ENCODE measurements around the gene RNU1-2.
A peak's percentile ranks its signal among the peaks of the same experiment; 100 is the strongest.
"Not testable (repeated sequence)": the region's sequence is repeated elsewhere in the genome, so short reads cannot be mapped to it uniquely, and the experiment has no call there.

The RNU1-2 gene

DNA sequence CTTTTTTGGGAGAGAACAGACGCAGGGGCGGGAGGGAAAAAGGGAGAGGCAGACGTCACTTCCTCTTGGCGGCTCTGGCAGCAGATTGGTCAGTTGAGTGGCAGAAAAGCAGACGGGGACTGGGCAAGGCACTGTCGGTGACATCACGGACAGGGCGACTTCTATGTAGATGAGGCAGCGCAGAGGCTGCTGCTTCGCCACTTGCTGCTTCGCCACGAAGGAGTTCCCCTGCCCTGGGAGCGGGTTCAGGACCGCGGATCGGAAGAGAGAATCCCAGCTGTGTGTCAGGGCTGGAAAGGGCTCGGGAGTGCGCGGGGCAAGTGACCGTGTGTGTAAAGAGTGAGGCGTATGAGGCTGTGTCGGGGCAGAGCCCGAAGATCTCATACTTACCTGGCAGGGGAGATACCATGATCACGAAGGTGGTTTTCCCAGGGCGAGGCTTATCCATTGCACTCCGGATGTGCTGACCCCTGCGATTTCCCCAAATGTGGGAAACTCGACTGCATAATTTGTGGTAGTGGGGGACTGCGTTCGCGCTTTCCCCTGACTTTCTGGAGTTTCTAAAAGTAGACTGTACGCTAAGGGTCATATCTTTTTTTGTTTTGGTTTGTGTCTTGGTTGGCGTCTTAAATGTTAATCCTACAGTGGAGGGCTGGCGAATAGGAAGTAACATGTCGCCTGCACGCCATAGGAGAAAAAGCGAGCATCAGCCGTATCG, at the start of gene RNU1-2:
RNU1-2 (plus strand) TSS at position 383 of the 718 bp plus-strand sequence.
- peak; percentile 80 to 96 for DNase-seq

GRCh38 chr1:16856201-16856600, 39.6 kb upstream of the RNU1-2 start:
- DNase-seq, result not testable (repeated sequence)

GRCh38 chr1:16859167-16860041, 36.4 kb upstream of the RNU1-2 start:
- not testable (repeated sequence) for DNase-seq

DNA sequence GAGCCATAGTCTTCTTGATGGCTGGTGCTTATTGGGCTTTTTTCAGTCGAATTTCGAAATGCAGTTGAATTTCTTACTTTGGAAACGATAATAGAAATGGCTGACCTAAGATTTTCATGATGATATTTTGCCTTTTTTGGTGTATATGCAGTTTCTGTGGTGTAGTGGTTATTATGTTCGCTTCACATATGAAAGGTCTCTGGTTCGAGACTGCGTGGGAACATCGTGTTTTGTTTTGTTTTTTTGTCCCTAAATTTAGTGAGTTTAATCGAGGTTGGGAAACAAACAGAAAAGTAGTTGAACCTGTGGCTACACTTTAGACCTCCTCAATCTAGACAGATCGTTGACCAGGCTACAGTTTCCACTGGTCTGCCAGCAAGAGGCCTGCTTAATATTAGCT, 35.7 kb upstream of the RNU1-2 start:
- DNase-seq, result not testable (repeated sequence)

GRCh38 chr1:16861832-16862245, 33.9 kb upstream of the RNU1-2 start:
- DNase-seq, result not testable (repeated sequence)

GRCh38 chr1:16862415-16862814, 33.4 kb upstream of the RNU1-2 start:
- not testable (repeated sequence) for DNase-seq

DNA sequence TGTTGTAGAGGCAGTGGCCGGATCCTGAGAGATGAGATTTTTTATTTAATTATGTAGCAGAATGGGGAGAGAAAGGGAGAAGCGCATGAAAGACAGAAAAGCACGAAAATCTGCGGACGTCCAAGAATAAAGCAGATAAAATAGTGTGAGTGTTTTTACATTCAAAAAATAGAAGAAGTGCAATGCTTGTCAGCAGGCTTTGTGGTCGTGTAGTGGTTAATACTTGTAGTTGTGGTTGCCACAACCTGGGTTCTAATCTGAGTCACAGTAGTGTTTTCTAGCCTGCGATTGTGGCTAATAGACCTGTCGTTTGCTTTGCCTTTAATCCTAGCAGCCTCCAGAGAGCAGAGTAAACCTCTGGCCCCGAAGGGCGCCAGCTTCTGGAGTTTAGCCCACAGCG, 32.8 kb upstream of the RNU1-2 start:
- DNase-seq, result not testable (repeated sequence)

- not testable (repeated sequence) for DNase-seq
These were observed 28.7 kb upstream of the RNU1-2 start for GRCh38 chr1:16866926-16867707.

DNA sequence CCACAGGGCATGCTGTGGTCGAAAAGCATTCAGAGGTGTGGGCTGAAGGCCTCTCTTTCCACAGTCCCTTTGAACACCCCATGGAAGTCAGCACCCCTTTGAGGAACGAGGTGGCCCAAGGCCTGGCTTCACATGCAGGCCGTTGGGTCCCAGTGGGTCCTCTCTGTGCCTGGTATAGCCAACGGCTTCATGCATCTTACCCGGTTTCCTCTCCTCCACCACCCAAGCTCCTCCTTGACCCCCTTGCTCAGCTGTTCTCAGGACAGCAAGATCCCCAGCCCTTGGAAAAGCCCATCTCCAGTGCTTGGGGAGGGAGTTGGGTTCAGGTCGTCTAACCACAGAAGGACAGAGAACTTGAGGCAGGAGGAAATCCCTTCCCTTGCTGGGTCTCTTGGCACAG, 27.0 kb upstream of the RNU1-2 start:
- not testable (repeated sequence) for DNase-seq

GRCh38 chr1:16869996-16870395, 25.8 kb upstream of the RNU1-2 start:
- DNase-seq, result not testable (repeated sequence)

GRCh38 chr1:16871171-16871570, 24.6 kb upstream of the RNU1-2 start:
- DNase-seq, result not testable (repeated sequence)

- DNase-seq, result not testable (repeated sequence)
These were observed 23.4 kb upstream of the RNU1-2 start for GRCh38 chr1:16872152-16873075.

- DNase-seq, result not testable (repeated sequence)
These were observed 22.5 kb upstream of the RNU1-2 start for GRCh38 chr1:16873076-16873879.

- not testable (repeated sequence) for DNase-seq
These were observed 20.6 kb upstream of the RNU1-2 start for GRCh38 chr1:16874968-16875765.

DNA sequence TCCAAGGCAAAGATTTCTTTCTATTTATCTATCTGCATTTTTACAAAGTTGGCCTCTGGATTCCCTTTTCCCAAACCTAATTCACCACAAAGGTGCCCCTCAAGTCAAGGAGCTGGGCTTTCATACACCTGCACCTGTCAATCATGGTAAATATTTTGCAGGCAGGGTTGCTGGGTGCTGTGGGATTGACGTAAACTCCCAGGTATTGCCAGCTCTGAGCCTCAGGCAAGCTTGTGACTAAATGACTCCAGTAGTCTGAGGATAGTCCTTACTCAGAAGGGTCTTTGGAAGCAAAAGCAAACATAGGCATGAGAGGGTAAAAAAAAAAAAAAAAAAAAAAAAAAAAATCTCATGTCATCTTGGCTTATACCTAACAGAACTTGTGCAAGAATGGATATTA, 14.0 kb upstream of the RNU1-2 start:
- not testable (repeated sequence) for DNase-seq

DNA sequence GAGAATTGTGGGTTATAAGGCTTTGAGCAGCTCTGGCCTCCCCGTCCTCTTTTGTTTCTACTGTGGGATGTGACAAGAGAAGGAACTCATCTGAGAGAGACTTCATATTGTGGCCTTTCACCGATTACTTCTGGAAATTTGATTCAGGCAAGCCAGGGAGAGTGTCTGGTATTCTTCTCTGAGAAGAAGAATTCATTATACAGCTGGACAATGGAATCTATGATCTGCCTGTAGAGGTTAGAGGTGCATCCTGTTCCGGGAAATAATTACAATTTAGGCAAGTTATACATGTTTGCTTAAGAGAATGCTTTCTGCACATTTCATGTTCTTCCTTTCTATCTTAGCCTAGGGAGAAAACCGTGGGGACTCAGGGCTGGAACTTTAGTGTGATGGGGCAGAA, 12.8 kb upstream of the RNU1-2 start:
- DNase-seq, result no peak

DNA sequence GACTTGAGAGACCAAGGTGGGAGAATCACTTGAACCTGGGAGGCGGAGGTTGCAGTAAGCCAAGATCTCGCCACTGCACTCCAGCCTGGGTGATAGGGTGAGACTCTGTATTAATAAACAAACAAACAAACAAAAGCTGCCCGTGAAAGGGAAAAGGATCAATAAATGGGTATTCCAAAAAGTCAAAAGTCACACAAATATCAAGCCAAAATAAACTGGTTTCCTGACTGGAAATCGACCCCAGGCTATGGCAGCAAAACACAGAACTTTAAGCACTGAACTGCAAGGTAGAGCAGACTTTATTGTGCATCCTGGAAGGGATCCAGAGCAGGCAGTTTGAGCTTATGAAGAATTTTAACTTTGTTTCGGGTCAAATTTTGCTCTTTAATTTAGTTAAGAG, 11.3 kb upstream of the RNU1-2 start:
- not testable (repeated sequence) for DNase-seq

DNA sequence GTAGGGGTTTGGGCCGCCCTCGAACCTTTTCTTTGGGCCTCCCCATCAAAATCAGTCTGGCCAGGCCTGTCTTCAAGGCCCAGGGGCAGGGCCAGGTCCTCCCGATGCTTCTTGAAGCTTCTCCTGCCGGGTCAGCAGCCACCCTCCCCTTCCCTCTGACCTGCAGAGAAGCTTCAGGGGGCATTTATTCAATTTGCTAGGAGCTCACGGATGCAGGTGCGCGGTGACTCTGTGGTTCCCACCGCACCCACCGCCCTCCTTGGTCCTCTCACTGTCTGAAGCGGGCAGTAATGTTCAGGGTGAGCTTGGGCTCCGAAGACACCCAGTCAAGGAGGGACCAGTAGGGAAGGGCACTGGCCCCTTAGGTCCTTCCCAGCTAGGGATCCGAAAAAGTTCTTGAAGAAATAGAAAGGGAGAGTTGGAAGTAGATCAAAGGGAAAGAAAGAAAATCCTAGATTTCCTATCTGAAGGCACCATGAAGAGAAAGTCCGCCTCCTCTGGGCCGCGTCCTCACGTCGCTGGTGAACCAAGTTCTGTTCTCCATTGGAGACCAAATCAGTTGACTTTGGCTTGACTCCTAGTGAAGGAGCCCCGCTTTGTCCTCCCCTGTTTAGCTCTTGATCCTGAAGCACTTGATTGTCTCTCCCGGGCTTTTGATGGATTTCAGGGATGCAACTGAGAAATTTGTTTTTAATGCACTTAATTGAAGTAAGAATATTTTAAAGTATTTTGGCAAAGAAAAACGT, 8.7 kb upstream of the RNU1-2 start:
- DNase-seq, result no peak
